ENCODE measurements around the gene C1orf198. TPM values are rescaled to one million over a fixed set of nuclear protein-coding genes. Genes with fewer than 3 reads are reported as not detected.

C1orf198 gene
- polyA plus RNA-seq, 1 donor (not counting 4 experiments of a cell fraction or from before 2014, with no cell fraction given) = 6.8 TPM

GRCh38 chr1:230909974-230910754 lies 41.8 kb upstream of the C1orf198 start:
- no peaks in the 10 kb centered on the region for H4K20me1 ChIP-seq (ENCODE audit: control insufficient read depth, extremely low read depth, insufficient read depth, low read length)
- FAIRE-seq (no peak), DNase-seq (ENCODE audit: low read depth, low spot score) (no peak)
- no peaks in the 10 kb centered on the region for H3K27me3 ChIP-seq (ENCODE audit: control insufficient read depth, extremely low read depth, insufficient read depth, low read length)
- H3K4me3 ChIP-seq (ENCODE audit: control insufficient read depth in 2 of 3, extremely low read depth in 1 of 3, insufficient read depth in 2 of 3, low read depth in 1 of 3, low read length in 3 of 3) = no peak overlapping the region
- H3K27ac ChIP-seq (ENCODE audit: control insufficient read depth, insufficient read depth, low read length) = no peak overlapping the region
- no peak overlapping the region for H3K4me2 ChIP-seq (ENCODE audit: control insufficient read depth, extremely low read depth, insufficient read depth, low read depth, low read length)
- H3K36me3 ChIP-seq (ENCODE audit: control insufficient read depth in 2 of 2, extremely low read depth in 1 of 2, insufficient read depth in 2 of 2, low read length in 2 of 2) = peaks cover 0 to 3% of the 10 kb centered on the region in 2 experiments
- TF ChIP-seq CTCF (optimal IDR thresholded peaks at IDR 0.05 in 1 of 3, IDR thresholded peaks at IDR 0.05 in 1 of 3, conservative IDR thresholded peaks at IDR 0.05 in 1 of 3; ENCODE audit: extremely low read depth in 1 of 3, insufficient read depth in 2 of 3, low read length in 3 of 3) = no peak
- TF ChIP-seq EZH2 (IDR thresholded peaks at IDR 0.05; ENCODE audit: low read length) = no peak
- H3K9me1 ChIP-seq (ENCODE audit: control insufficient read depth, extremely low read depth, insufficient read depth, low read length) = no peaks in the 10 kb centered on the region
- no peak overlapping the region for H2AFZ ChIP-seq (ENCODE audit: control insufficient read depth, low read length)
- H3K9me3 ChIP-seq (ENCODE audit: control insufficient read depth, low read depth, low read length) = no peaks in the 10 kb centered on the region
- dilution Hi-C loops (cut with MboI; ENCODE audit: extremely low pct_ligation_motif_present, low sequenced_read_pairs) = no loop called here
- H3K9ac ChIP-seq (ENCODE audit: control insufficient read depth, extremely low read depth, insufficient read depth, low read length) = no peak overlapping the region
- H3K4me1 ChIP-seq (ENCODE audit: control insufficient read depth, extremely low read depth, insufficient read depth, low read length) = no peaks in the 10 kb centered on the region
- no peaks in the 10 kb centered on the region for H3K79me2 ChIP-seq (ENCODE audit: control insufficient read depth, insufficient read depth, low read length)

- dilution Hi-C loops (cut with MboI; ENCODE audit: extremely low pct_ligation_motif_present, low sequenced_read_pairs) = no loop called here
- Histone ChIP-seq H3K4me3 (ENCODE audit: control insufficient read depth in 2 of 3, extremely low read depth in 1 of 3, insufficient read depth in 2 of 3, low read depth in 1 of 3, low read length in 3 of 3) (no peak overlapping the region), H3K27me3 (ENCODE audit: control insufficient read depth, extremely low read depth, insufficient read depth, low read length) (no peaks in the 10 kb centered on the region), H3K79me2 (ENCODE audit: control insufficient read depth, insufficient read depth, low read length) (no peaks in the 10 kb centered on the region), H3K9me1 (ENCODE audit: control insufficient read depth, extremely low read depth, insufficient read depth, low read length) (no peaks in the 10 kb centered on the region), H2AFZ (ENCODE audit: control insufficient read depth, low read length) (no peak overlapping the region), H4K20me1 (ENCODE audit: control insufficient read depth, extremely low read depth, insufficient read depth, low read length) (no peaks in the 10 kb centered on the region), H3K9me3 (ENCODE audit: control insufficient read depth, low read depth, low read length) (no peaks in the 10 kb centered on the region), H3K4me2 (ENCODE audit: control insufficient read depth, extremely low read depth, insufficient read depth, low read depth, low read length) (no peak overlapping the region), H3K27ac (ENCODE audit: control insufficient read depth, insufficient read depth, low read length) (no peak overlapping the region), H3K9ac (ENCODE audit: control insufficient read depth, extremely low read depth, insufficient read depth, low read length) (no peak overlapping the region), H3K36me3 (ENCODE audit: control insufficient read depth in 2 of 2, extremely low read depth in 1 of 2, insufficient read depth in 2 of 2, low read length in 2 of 2) (peaks cover 0 to 3% of the 10 kb centered on the region in 2 experiments), H3K4me1 (ENCODE audit: control insufficient read depth, extremely low read depth, insufficient read depth, low read length) (no peaks in the 10 kb centered on the region)
- DNase-seq (ENCODE audit: low read depth, low spot score) (no peak), FAIRE-seq (no peak)
- no peak for TF ChIP-seq EZH2 (IDR thresholded peaks at IDR 0.05; ENCODE audit: low read length)
- TF ChIP-seq CTCF (optimal IDR thresholded peaks at IDR 0.05 in 1 of 3, IDR thresholded peaks at IDR 0.05 in 1 of 3, conservative IDR thresholded peaks at IDR 0.05 in 1 of 3; ENCODE audit: extremely low read depth in 1 of 3, insufficient read depth in 2 of 3, low read length in 3 of 3) = no peak
Observed at GRCh38 chr1:230907472-230908205, 39.3 kb upstream of the C1orf198 start.

Data from keratinocyte (primary cell).